BLaER1 treated with 17β-estradiol and CSF1 and Interleukin-3, amounts not matched to agents 10 nM and 100 nM (cell line): Measurements from ENCODE around the gene U2SURP.
A peak's percentile ranks its signal among the peaks of the same experiment; 100 is the strongest.

ENCODE experiments used
- H3K27ac ChIP-seq, 11 experiments: shearing (Covaris generic); formaldehyde crosslinking; 2 replicates each; pipeline ENCODE4 v1.8.1; 2022
- H3K27me3 ChIP-seq, 11 experiments: shearing (Covaris generic); formaldehyde crosslinking; 2 replicates each; pipeline ENCODE4 v1.8.1; 2022
- H3K36me3 ChIP-seq, 11 experiments: shearing (Covaris generic); formaldehyde crosslinking; 2 replicates each; pipeline ENCODE4 v1.8.1; 2022
- H3K4me1 ChIP-seq, 10 experiments: shearing (Covaris generic); formaldehyde crosslinking; 2 replicates each; pipeline ENCODE4 v1.8.1; 2022
- H3K4me2 ChIP-seq, 11 experiments: shearing (Covaris generic); formaldehyde crosslinking; 2 replicates each; pipeline ENCODE4 v1.8.1; 2022
- H3K4me3 ChIP-seq, 10 experiments: shearing (Covaris generic); formaldehyde crosslinking; 2 replicates each; pipeline ENCODE4 v1.8.1; 2022
- H3K9ac ChIP-seq, 11 experiments: shearing (Covaris generic); formaldehyde crosslinking; 2 replicates each; pipeline ENCODE4 v1.8.1; 2022
- H3K9me3 ChIP-seq, 11 experiments: shearing (Covaris generic); formaldehyde crosslinking; replicated peaks in 1 of 11; 2 replicates each; pipeline ENCODE4 v1.8.1; 2022
- H4K20me1 ChIP-seq, 11 experiments: shearing (Covaris generic); formaldehyde crosslinking; 2 replicates each; pipeline ENCODE4 v1.8.1; 2022
- Cebpa-rat ChIP-seq, 11 experiments: shearing (Covaris generic); IDR thresholded peaks; 2 replicates each; pipeline ENCODE4 v1.8.1; 2022

U2SURP gene

DNA sequence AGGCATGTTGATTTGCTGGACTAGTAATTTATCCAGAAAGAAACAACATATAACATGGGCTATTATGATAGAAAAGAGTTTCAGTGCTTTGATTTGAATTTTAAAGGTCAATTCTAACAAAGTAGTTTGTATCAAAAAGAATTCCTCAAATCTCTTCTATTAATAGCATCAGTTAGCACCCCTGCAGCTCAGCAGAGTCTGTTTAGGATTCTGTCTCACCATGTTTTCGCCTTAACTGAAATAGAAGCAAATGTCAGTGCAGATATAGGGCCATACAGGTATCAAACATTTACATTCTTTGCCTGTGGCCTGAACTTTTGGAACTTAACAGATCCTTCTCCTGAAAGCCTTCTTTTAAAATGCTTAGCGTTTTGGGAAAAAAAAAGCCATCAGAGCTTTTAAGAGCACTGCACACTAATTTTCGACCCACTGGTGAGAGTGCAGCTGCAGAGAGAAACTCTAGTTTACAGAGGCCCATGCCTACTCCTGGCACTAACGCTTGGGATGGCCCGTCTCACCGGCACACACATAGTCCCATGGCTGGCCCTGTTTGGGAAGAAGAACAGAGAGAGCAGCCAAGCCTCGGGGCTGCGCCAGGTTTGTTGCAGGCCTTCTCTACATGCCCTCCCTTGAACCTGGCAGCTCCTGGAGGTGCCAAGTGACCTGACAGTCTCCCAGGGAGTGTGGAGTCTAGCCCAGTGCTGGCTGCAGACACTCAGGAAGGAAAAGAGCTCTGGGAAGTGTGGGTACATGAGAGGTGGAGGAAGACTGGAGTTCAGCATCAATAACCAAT is 28.0 kb upstream of the U2SURP start:
- Histone ChIP-seq H3K4me3 (no peak overlapping the region), H3K4me2 (no peak overlapping the region), H3K9me3 (no peaks in the 10 kb centered on the region), H3K4me1 (peaks cover 0 to 11% (median 0%) of the 10 kb centered on the region in 10 experiments; a peak in 8 of 20 replicates), H3K36me3 (no peaks in the 10 kb centered on the region), H3K27me3 (no peaks in the 10 kb centered on the region), H3K27ac (no peak overlapping the region), H3K9ac (no peak overlapping the region), H4K20me1 (no peaks in the 10 kb centered on the region)
- TF ChIP-seq Cebpa-rat (IDR thresholded peaks at IDR 0.05) = no peak

DNA sequence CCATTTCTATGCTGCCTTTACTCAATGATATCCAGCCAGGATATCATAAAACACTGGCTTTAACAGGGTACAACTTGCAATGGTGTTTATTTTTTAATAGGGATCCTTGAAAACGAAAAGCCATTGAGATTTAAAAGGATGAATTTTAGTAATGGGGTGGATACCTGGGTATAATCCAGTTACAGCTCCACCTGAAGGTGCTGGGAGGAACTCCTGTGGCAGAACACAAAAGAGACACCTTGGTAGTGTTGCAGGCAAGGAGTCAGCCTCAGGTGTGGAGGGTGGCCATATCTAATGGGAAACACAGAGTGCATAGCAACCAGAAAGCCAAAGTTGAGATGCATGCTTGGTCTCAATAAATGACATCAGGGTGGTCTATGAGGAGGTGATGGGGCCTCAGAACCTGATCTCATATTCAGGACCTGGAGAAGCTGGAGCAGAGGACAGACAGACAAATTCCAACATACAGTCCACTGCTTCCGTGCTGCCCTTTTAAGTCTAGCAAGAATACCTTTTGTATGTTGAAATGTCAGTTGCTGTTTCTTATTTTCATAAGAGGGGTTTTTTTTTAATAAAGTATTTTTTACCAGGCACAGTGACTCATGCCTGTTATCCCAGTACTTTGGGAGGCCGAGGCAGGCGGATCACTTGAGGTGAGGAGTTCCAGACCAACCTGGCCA is 25.9 kb upstream of the U2SURP start:
- H4K20me1 ChIP-seq = no peaks in the 10 kb centered on the region
- H3K9me3 ChIP-seq = no peaks in the 10 kb centered on the region
- peaks cover 0 to 13% (median 2%) of the 10 kb centered on the region in 10 experiments; a peak in 14 of 20 replicates for H3K4me1 ChIP-seq
- no peak overlapping the region for H3K4me2 ChIP-seq
- no peaks in the 10 kb centered on the region for H3K36me3 ChIP-seq
- H3K9ac ChIP-seq = no peak overlapping the region
- H3K27me3 ChIP-seq = no peaks in the 10 kb centered on the region
- no peak overlapping the region for H3K27ac ChIP-seq
- H3K4me3 ChIP-seq = no peak overlapping the region
- TF ChIP-seq Cebpa-rat (IDR thresholded peaks at IDR 0.05) = no peak

DNA sequence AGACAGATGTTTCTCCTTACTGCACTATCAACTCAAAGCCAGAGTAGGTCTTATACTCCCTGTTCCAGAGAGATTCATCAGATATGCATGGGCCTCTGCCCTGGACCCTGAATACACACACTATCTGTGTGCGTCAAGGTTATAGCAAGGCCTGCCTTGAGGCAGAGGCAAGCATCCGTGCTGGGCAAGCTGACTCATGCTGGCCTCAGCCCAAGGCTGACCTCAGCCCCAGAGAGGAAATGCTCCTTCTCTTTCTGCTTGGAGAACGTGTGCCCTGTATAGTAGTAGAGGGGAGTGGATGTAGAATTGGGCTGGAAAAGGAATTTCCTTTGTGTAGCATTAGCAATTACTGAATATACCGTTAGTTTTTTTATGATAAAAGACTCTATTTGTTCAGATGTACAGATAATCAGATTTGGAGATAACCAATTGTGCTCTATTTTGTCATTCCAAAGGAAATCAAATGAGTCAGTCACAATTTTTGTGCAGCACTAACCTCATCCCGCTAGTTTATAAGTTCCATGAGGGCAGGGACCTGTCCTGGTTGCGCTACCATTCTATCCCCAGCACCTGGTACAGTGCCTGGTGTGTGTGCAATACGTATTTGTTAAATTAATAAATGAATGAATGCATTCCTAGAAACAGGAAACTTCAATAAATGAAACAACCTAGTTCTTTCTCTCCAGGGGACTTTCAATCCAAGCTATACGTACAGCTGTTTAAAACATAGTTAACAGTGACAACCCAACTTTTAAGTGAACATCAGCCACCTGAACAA is 24.6 kb upstream of the U2SURP start:
- Histone ChIP-seq H3K27me3 (no peaks in the 10 kb centered on the region), H3K4me3 (no peak overlapping the region), H3K27ac (no peak overlapping the region), H3K9ac (no peak overlapping the region), H3K9me3 (no peaks in the 10 kb centered on the region), H3K4me2 (peak overlapping the region in 4 of 11 experiments; percentile 21 to 46 (median 36); a peak in 6 of 22 replicates), H3K36me3 (no peaks in the 10 kb centered on the region), H3K4me1 (peaks cover 12 to 27% (median 16%) of the 10 kb centered on the region in 10 experiments; a peak in 19 of 20 replicates), H4K20me1 (no peaks in the 10 kb centered on the region)
- TF ChIP-seq Cebpa-rat (IDR thresholded peaks at IDR 0.05) = no peak

DNA sequence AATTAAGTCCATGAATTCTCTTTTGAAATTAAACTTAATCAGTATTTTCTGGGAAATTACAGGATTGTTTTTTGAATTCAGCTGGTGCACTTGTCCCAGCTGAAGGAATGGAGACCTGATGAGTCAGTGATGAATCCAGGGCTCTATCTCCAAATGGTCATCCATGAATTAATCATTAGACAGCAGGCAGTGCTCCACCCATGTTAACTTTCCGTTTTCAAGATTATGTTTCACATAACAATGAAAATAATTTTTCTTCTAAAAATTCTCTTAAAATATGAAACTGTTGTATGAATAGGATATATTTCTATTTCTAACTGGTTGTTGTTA is 24.0 kb upstream of the U2SURP start:
- H3K4me1 ChIP-seq = peaks cover 18 to 30% (median 21%) of the 10 kb centered on the region in 10 experiments
- no peaks in the 10 kb centered on the region for H3K36me3 ChIP-seq
- no peaks in the 10 kb centered on the region for H3K9me3 ChIP-seq
- no peak overlapping the region for H3K4me3 ChIP-seq
- peak overlapping the region in 1 of 11 experiments; percentile 46; a peak in 1 of 22 replicates for H3K4me2 ChIP-seq
- H3K27me3 ChIP-seq = no peaks in the 10 kb centered on the region
- no peak overlapping the region for H3K27ac ChIP-seq
- H4K20me1 ChIP-seq = no peaks in the 10 kb centered on the region
- TF ChIP-seq Cebpa-rat (IDR thresholded peaks at IDR 0.05) = no peak
- H3K9ac ChIP-seq = no peak overlapping the region

DNA sequence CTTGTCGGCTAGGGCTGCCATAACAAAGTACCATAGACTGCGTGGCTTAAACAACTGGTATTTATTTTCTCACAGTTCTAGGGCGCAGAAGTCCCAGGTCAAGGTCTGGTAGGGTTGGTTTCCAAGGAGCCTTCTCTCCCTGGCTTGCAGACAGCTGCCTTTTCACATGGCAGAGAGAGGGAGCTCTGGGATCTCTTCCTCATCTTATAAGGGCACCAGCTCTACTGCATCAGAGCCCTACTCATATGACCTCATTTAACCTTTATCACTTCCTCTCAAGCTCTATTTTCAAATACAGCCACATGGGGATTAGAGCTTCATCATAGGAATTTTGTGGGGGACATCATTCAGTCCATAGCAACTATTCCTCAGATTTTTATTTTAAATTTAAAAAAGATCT is 20.3 kb upstream of the U2SURP start:
- H3K4me1 ChIP-seq = peaks cover 22 to 34% (median 28%) of the 10 kb centered on the region in 10 experiments
- no peaks in the 10 kb centered on the region for H4K20me1 ChIP-seq
- no peak overlapping the region for H3K27ac ChIP-seq
- no peak overlapping the region for H3K9ac ChIP-seq
- TF ChIP-seq Cebpa-rat (IDR thresholded peaks at IDR 0.05) = no peak
- no peaks in the 10 kb centered on the region for H3K9me3 ChIP-seq
- H3K4me2 ChIP-seq = peak overlapping the region; percentile 19 to 70 (median 52); a peak in 21 of 22 replicates
- H3K4me3 ChIP-seq = no peak overlapping the region
- no peaks in the 10 kb centered on the region for H3K36me3 ChIP-seq
- no peaks in the 10 kb centered on the region for H3K27me3 ChIP-seq

DNA sequence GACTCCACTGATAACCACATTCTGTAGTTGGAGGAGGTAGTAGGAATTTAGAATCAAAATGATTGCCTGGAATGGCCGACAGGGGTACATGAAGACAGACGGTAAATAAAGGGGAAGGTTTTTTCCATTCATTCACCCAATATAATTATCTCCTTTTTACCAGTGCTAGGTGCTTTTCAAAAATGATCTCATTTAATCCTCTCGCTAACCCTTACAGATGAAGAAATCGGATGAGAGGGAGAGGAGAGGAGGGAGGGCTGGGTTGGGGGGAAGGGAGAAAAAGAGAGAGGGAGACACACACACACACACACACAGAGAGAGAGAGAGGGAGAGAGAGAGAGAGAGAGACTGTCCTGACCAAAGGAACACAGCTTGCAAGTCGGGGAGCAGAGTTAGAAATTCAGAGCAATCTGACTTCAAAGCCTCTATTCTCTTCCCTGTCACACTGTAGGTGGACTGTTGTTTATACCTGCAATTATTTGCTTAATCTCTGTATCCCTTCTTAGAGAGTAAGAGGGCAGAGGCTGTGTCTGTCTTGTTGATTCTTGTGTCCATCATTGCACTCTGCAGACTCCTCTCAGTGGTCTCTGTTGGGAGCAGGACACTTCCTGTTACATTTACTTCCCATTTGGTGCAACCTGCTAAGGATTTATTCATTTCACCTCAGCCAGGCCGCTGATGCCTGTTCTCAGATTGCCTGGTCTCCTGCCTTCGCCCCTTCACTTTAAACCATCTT is 19.2 kb upstream of the U2SURP start:
- Histone ChIP-seq H3K4me3 (no peak overlapping the region), H3K27me3 (no peaks in the 10 kb centered on the region), H3K9me3 (no peaks in the 10 kb centered on the region), H4K20me1 (no peaks in the 10 kb centered on the region), H3K9ac (no peak overlapping the region), H3K4me1 (peaks cover 20 to 34% (median 25%) of the 10 kb centered on the region in 10 experiments), H3K27ac (no peak overlapping the region), H3K36me3 (no peaks in the 10 kb centered on the region), H3K4me2 (peak overlapping the region in 9 of 11 experiments; percentile 24 to 73 (median 52); a peak in 15 of 22 replicates)
- TF ChIP-seq Cebpa-rat (IDR thresholded peaks at IDR 0.05) = no peak

DNA sequence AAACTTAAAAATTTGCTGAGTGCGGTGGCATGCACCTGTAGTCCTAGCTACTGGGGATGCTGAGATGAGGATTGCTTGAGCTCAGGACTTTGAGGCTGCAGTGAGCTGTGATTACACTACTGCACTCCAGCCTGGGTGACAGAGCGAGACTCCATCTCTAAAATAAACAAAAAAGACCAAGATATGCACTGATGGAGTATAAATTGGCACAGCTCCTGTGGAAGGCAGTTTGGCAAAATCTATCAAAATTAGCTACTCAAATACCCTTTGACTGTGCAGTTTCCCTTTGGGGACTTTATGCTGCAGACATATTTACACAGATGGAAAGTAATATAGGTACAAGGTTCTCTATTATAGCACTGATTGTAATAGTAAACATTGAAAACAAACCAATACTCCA is 18.1 kb upstream of the U2SURP start:
- H3K4me2 ChIP-seq = peak overlapping the region in 2 of 11 experiments; percentile 70 to 73; a peak in 2 of 22 replicates
- no peaks in the 10 kb centered on the region for H4K20me1 ChIP-seq

DNA sequence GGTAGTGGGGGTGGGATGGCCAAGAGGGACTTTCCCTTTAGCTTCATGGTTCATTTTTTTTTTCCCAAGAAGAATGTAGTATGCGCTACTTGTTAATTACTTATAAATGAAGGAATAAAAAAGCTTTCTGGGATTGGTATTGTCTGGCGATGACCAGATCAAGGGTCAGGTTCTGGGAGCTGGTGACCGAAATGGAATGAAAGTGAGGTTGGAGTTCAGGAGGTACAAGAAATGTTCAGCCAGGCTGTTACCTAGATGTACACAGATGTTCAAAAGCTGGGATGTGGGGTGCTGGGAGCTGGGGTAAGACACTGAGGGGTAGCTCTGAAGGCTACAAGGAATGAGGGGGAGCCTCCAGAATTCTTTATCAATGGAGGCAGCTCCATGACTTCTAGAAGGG is 17.1 kb upstream of the U2SURP start:
- Histone ChIP-seq H3K4me2 (no peak overlapping the region), H3K9ac (no peak overlapping the region), H4K20me1 (no peaks in the 10 kb centered on the region), H3K9me3 (no peaks in the 10 kb centered on the region), H3K36me3 (no peaks in the 10 kb centered on the region), H3K27me3 (no peaks in the 10 kb centered on the region), H3K4me1 (peaks cover 21 to 37% (median 27%) of the 10 kb centered on the region in 10 experiments), H3K4me3 (no peak overlapping the region), H3K27ac (no peak overlapping the region)
- no peak for TF ChIP-seq Cebpa-rat (IDR thresholded peaks at IDR 0.05)

More for the DNA sequence above, 18.1 kb upstream of the U2SURP start:
- no peak overlapping the region for H3K9ac ChIP-seq
- no peak overlapping the region for H3K4me3 ChIP-seq
- no peak for TF ChIP-seq Cebpa-rat (IDR thresholded peaks at IDR 0.05)
- H3K36me3 ChIP-seq = no peaks in the 10 kb centered on the region
- no peaks in the 10 kb centered on the region for H3K9me3 ChIP-seq
- no peak overlapping the region for H3K27ac ChIP-seq
- no peaks in the 10 kb centered on the region for H3K27me3 ChIP-seq
- H3K4me1 ChIP-seq = peaks cover 21 to 37% (median 27%) of the 10 kb centered on the region in 10 experiments
